Esophagus (tissue), 2 donors: ENCODE data around the gene ELN. TPM values are rescaled to one million over a fixed set of nuclear protein-coding genes. Genes with fewer than 3 reads are reported as not detected.

Experiments
- H3K27ac ChIP-seq, 2 donors: one replicate each; pipeline ENCODE4 v1.5.1; 2013; ENCODE audit warnings: low read depth in 2 of 2, mild to moderate bottlenecking in 2 of 2, inconsistent platforms in 1 of 2, low read length in 1 of 2, moderate library complexity in 1 of 2
- H3K27me3 ChIP-seq, 2 donors: one replicate each; pipeline ENCODE4 v1.6.1; 2013; ENCODE audit warnings: low read length in 2 of 2, control low read depth in 1 of 2, mild to moderate bottlenecking in 1 of 2; ENCODE audit not compliant: insufficient read depth in 2 of 2, control insufficient read depth in 1 of 2
- H3K36me3 ChIP-seq, 2 donors: one replicate each; pipeline ENCODE4 v1.6.1; 2013; ENCODE audit warnings: low read length in 1 of 2; ENCODE audit not compliant: control insufficient read depth in 2 of 2, insufficient read depth in 2 of 2
- H3K4me1 ChIP-seq, 2 donors: one replicate each; pipeline ENCODE4 v1.6.1; 2013; ENCODE audit warnings: low read length in 1 of 2; ENCODE audit not compliant: control insufficient read depth in 2 of 2, insufficient read depth in 2 of 2
- H3K4me3 ChIP-seq, 2 donors: one replicate each; pipeline ENCODE4 v1.5.1; 2013; ENCODE audit warnings: low read length in 2 of 2, mild to moderate bottlenecking in 2 of 2, low read depth in 1 of 2, moderate library complexity in 1 of 2
- H3K9me3 ChIP-seq, 2 donors: one replicate each; pipeline ENCODE4 v1.6.1; 2013; ENCODE audit warnings: mild to moderate bottlenecking in 2 of 2, low read depth in 1 of 2, low read length in 1 of 2, moderate library complexity in 1 of 2; ENCODE audit not compliant: control insufficient read depth in 2 of 2, insufficient read depth in 1 of 2
- WGBS, 2 donors: extraction: QIAGEN DNeasy Blood & Tissue Kit; methylation state at CpG; one replicate each; pipeline ENCODE4 v1.1.7; 2013; 5-methylcytosine and 5-hydroxymethylcytosine counted together
- polyA plus RNA-seq, 2 donors: library from polyadenylated mRNA; stranded (reverse); fragments of 200-250 nt; gene quantifications; one replicate each; pipeline ENCODE4 v1.2.3, GENCODE V29; 2013
- donor health status: healthy with polysubstance abuse.
- donor health status: Bipolar disorder and iron deficiency.

Gene ELN
- polyA plus RNA-seq, 2 donors, result 12.6 to 25.7 TPM

GRCh38 chr7:73987298-73987697 is 40.7 kb upstream of the ELN start:
- no peaks in the 10 kb centered on the region for H3K9me3 ChIP-seq
- peaks cover 0 to 6% of the 10 kb centered on the region in 2 donors for H3K4me1 ChIP-seq
- H3K27ac ChIP-seq, result no peak overlapping the region
- no peaks in the 10 kb centered on the region for H3K27me3 ChIP-seq
- H3K4me3 ChIP-seq, result no peak overlapping the region
- no peaks in the 10 kb centered on the region for H3K36me3 ChIP-seq
- 74 to 81% methylated on average over 4 of the region's 4 CpGs for WGBS, 2 donors

- H3K4me1 ChIP-seq, result peaks cover 0 to 6% of the 10 kb centered on the region in 2 donors
- no peak overlapping the region for H3K4me3 ChIP-seq
- 69 to 72% methylated on average over 9 of the region's 9 CpGs for WGBS, 2 donors
- no peaks in the 10 kb centered on the region for H3K27me3 ChIP-seq
- peak overlapping the region in 1 of 2 donors; percentile 13 for H3K27ac ChIP-seq
- H3K36me3 ChIP-seq, result no peaks in the 10 kb centered on the region
- no peaks in the 10 kb centered on the region for H3K9me3 ChIP-seq
These were observed 39.8 kb upstream of the ELN start for GRCh38 chr7:73988197-73988596.

- WGBS, 2 donors, result 91 to 94% methylated on average over 7 of the region's 7 CpGs
- Histone ChIP-seq H3K27me3 (no peaks in the 10 kb centered on the region), H3K9me3 (peaks cover 0 to 2% of the 10 kb centered on the region in 2 donors), H3K36me3 (no peaks in the 10 kb centered on the region), H3K4me1 (peaks cover 0 to 4% of the 10 kb centered on the region in 2 donors), H3K27ac (peak overlapping the region; percentile 65 to 79), H3K4me3 (no peak overlapping the region)
These were observed 36.4 kb upstream of the ELN start for GRCh38 chr7:73991522-73992100.

DNA sequence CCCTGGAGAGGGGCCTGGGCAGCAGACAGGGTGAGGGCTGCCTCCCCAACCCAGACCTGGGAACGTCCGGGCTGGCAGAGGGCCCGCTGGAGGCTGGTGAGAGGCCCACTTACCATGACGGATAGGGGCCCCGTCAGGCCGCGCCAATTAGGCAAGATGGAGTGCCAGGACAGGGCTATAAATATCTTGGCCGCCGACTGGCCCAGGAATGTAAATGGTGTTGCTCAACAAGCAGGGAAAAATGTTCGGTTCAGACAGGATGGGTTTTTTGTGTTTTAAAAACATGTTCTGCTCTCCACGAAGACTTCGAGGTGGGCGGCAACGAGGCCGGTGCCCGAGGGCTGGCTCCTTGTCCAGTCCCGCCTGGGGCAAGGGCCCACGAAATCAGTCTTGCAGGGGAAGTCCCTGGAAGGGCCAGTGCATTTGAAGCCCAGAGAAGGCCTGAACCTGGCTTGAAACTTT is 35.8 kb upstream of the ELN start:
- H3K27ac ChIP-seq, result peak overlapping the region; percentile 69 to 79
- 42 to 43% methylated on average over 18 of the region's 18 CpGs for WGBS, 2 donors
- no peaks in the 10 kb centered on the region for H3K27me3 ChIP-seq

DNA sequence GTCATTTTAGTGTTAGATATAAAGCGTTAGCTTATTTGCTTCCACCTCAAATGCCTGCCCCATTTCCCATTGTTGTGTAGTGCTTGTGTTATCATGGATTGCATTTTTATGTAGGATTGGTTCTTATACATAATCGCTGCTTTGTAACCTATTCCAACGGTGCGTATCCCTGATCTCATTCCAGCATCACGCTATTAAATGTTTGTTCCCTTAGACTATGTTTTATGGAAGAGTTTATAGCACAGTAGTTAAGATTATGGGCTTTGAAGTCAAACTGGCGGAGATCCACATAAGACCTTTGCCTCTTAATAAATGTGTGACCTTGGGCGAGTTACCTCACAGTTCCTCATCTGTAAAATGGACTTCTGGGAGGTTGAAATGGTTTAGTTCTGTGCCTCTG is 34.0 kb upstream of the ELN start:
- no peak overlapping the region for H3K4me3 ChIP-seq
- H3K36me3 ChIP-seq, result no peaks in the 10 kb centered on the region
- 84 to 91% methylated on average over 7 of the region's 7 CpGs for WGBS, 2 donors
- no peaks in the 10 kb centered on the region for H3K27me3 ChIP-seq
- H3K4me1 ChIP-seq, result peaks cover 0 to 4% of the 10 kb centered on the region in 2 donors
- H3K9me3 ChIP-seq, result peaks cover 0 to 2% of the 10 kb centered on the region in 2 donors
- no peak overlapping the region for H3K27ac ChIP-seq

More for the DNA sequence above, 35.8 kb upstream of the ELN start:
- peaks cover 0 to 2% of the 10 kb centered on the region in 2 donors for H3K9me3 ChIP-seq
- H3K4me3 ChIP-seq, result no peak overlapping the region
- H3K4me1 ChIP-seq, result peaks cover 0 to 4% of the 10 kb centered on the region in 2 donors
- no peaks in the 10 kb centered on the region for H3K36me3 ChIP-seq

DNA sequence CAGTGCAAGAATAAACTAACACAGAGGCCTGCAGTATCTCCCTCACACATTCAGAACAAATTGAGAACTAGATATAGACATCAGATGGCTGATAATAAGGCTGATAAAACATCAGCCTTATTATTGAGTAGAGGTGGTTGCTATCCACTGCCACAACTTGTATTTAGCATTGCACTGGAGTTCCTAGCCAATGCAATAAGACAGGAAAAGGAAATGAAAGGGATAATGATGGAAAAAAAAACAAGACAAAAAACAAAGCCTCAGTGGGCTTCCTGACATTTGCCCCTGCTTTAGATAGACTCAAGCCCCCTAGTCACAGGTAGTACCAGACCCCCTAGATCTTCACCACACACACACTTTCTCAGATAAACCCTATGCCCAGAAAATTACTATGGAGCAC is 33.2 kb upstream of the ELN start:
- peaks cover 0 to 2% of the 10 kb centered on the region in 2 donors for H3K9me3 ChIP-seq
- H3K36me3 ChIP-seq, result no peaks in the 10 kb centered on the region
- H3K4me1 ChIP-seq, result peaks cover 0 to 4% of the 10 kb centered on the region in 2 donors
- no peak overlapping the region for H3K27ac ChIP-seq
- no peak overlapping the region for H3K4me3 ChIP-seq
- H3K27me3 ChIP-seq, result no peaks in the 10 kb centered on the region

GRCh38 chr7:73995330-73995729 is 32.6 kb upstream of the ELN start:
- H3K27ac ChIP-seq, result no peak overlapping the region
- 37 to 52% methylated on average over 4 of the region's 4 CpGs for WGBS, 2 donors
- H3K36me3 ChIP-seq, result no peaks in the 10 kb centered on the region

GRCh38 chr7:73995821-73996511 is 32.0 kb upstream of the ELN start:
- 67 to 79% methylated on average over 3 of the region's 3 CpGs for WGBS, 2 donors
- H3K4me1 ChIP-seq, result peaks cover 0 to 4% of the 10 kb centered on the region in 2 donors

More at GRCh38 chr7:73995330-73995729, 32.6 kb upstream of the ELN start:
- Histone ChIP-seq H3K4me3 (no peak overlapping the region), H3K27me3 (no peaks in the 10 kb centered on the region), H3K4me1 (peaks cover 0 to 4% of the 10 kb centered on the region in 2 donors), H3K9me3 (peaks cover 0 to 2% of the 10 kb centered on the region in 2 donors)

DNA sequence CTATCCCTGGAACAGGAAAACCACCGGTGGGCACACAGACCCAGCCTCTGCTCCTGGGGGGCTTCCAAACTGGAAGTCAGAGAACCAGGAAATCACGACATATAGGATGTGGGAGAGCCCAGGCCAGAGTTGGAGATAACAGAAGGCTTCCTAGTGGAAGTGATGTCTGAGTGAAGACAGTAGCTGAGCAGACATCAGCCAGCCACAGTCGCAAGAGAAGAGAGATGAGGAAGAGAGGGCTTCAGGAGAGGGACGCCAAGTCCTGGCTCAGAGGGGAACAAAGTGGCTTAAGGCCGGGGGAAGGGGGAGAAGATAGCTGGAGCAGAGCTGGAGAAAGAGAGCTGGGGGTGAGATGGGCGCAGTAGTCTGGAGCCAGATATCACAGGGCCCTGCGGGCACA is 30.9 kb upstream of the ELN start:
- no peaks in the 10 kb centered on the region for H3K36me3 ChIP-seq
- 72 to 81% methylated on average over 7 of the region's 7 CpGs for WGBS, 2 donors
- peaks cover 0 to 2% of the 10 kb centered on the region in 2 donors for H3K9me3 ChIP-seq
- H3K27me3 ChIP-seq, result no peaks in the 10 kb centered on the region
- no peak overlapping the region for H3K27ac ChIP-seq
- no peak overlapping the region for H3K4me3 ChIP-seq
- no peaks in the 10 kb centered on the region for H3K4me1 ChIP-seq

More at GRCh38 chr7:73995821-73996511, 32.0 kb upstream of the ELN start:
- peaks cover 0 to 2% of the 10 kb centered on the region in 2 donors for H3K9me3 ChIP-seq
- no peak overlapping the region for H3K4me3 ChIP-seq
- no peak overlapping the region for H3K27ac ChIP-seq
- H3K27me3 ChIP-seq, result no peaks in the 10 kb centered on the region
- no peaks in the 10 kb centered on the region for H3K36me3 ChIP-seq
